ENCODE results near the gene SERPINB6.

SERPINB6 gene

DNA sequence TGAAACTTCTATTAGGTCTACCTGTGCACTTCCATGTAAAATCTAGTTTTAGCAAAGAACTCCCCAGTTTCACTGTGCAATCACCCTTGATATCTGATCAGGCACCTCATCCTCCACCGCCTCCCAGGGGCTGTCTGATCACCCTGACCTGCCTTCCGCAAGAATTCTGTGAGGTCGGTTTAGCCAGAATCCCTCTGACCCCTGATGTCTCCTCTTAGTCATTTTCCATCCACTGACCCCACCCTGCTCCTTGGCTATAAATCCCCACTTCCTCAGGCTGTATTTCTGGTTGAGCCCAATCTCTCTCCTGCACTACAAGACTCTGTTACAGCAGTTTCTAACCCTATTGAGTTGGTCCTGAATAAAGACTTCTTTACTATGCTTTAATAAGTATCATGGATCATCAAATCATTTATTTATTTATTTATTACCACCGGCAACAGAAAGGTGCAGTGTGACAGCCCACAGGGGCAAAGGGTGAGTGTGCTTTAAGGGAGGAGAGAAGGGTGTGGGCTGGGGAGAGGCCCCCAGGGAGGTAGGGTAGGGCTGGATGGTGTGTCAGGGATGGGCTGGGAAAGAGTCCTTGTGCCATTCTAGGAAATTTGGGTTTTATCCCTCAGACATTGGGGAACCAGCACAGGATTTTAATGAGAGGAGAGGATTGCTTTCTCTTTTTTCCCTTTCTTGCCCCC is 11.2 kb upstream of the SERPINB6 start:
- TF ChIP-seq, protein P1, sequence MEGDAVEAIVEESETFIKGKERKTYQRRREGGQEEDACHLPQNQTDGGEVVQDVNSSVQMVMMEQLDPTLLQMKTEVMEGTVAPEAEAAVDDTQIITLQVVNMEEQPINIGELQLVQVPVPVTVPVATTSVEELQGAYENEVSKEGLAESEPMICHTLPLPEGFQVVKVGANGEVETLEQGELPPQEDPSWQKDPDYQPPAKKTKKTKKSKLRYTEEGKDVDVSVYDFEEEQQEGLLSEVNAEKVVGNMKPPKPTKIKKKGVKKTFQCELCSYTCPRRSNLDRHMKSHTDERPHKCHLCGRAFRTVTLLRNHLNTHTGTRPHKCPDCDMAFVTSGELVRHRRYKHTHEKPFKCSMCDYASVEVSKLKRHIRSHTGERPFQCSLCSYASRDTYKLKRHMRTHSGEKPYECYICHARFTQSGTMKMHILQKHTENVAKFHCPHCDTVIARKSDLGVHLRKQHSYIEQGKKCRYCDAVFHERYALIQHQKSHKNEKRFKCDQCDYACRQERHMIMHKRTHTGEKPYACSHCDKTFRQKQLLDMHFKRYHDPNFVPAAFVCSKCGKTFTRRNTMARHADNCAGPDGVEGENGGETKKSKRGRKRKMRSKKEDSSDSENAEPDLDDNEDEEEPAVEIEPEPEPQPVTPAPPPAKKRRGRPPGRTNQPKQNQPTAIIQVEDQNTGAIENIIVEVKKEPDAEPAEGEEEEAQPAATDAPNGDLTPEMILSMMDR (conservative IDR thresholded peaks at IDR 0.05; ENCODE audit: low read depth, low read length) = no peak
- DNase-seq (ENCODE audit: low read depth) = no peak

DNA sequence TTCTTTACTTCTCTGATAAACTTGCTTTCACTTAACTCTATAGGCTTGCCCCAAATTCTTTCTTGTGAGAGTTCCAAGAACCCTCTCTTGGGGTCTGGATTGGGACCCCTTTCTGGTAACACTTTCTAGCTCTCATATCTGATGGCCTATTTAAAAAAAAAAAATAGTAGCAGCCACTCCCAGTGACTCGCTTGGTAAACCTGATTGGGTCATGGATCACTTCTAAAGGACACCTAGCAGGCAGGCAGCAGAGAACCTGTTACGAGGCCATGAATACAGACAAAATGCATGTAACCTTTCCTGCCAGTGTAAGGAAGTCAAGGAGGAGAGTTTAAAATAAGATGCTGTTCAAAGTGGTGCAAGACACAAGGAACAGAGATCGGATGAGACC is 9.1 kb upstream of the SERPINB6 start:
- no peak for DNase-seq (ENCODE audit: low read depth)
- no peak overlapping the region for H3K4me3 ChIP-seq (ENCODE audit: low read length)

More for the DNA sequence above, 11.2 kb upstream of the SERPINB6 start:
- no peak overlapping the region for H3K4me3 ChIP-seq (ENCODE audit: low read length)

DNA sequence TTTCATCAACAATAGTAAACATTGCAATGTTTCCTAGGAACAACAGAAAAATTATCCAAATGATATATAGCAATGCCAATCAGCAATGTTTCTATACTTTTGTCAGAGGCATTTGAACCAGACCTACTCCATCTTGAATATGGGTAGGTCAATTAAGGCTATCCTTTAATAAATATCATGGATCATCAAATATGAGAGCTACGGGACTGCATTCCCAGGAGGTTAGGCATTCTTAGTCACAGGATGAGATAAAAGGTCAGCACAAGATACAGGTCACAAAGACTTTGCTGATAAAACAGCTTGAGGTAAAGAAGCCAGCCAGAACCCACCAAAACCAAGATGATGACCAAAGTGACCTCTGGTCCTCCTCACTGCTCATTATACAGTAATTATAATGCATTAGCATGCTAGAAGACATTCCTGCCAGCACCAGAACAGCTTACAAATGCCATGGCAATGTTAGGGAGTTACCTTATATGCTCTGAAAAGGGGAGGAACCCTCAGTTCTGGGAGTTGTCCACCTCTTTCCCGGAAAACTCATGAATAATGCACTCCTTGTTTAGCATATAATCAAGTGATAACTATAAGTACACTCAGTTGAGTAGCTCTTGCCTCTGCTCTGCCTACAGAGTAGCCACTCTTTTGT is 8.6 kb upstream of the SERPINB6 start:
- TF ChIP-seq, protein P1 (conservative IDR thresholded peaks at IDR 0.05; ENCODE audit: low read depth, low read length) = no peak
- no peak for DNase-seq (ENCODE audit: low read depth)
- H3K4me3 ChIP-seq (ENCODE audit: low read length) = no peak overlapping the region

More for the DNA sequence above, 9.1 kb upstream of the SERPINB6 start:
- TF ChIP-seq, protein P1 (conservative IDR thresholded peaks at IDR 0.05; ENCODE audit: low read depth, low read length) = no peak

DNA sequence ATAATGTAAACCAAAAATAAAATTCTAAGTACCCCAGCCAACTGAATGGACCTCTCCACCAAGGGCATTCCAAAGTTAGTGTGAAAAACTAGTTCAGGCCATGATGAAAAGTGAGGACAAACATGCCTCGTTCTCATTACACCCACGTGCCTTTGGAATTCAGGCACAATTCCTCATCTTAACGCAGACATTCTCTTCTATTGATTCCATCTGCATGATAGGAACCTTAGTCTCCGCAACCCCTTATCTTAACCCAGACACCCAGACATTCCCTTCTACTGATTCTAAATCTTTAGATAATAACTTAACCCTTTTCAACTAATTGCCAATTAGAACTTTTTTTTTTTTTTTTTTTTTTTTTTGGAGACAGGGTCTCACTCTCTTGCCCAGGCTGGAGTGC is 7.6 kb upstream of the SERPINB6 start:
- DNase-seq (ENCODE audit: low read depth) = no peak
- H3K4me3 ChIP-seq (ENCODE audit: low read length) = no peak overlapping the region
- TF ChIP-seq, protein P1 (conservative IDR thresholded peaks at IDR 0.05; ENCODE audit: low read depth, low read length) = no peak

DNA sequence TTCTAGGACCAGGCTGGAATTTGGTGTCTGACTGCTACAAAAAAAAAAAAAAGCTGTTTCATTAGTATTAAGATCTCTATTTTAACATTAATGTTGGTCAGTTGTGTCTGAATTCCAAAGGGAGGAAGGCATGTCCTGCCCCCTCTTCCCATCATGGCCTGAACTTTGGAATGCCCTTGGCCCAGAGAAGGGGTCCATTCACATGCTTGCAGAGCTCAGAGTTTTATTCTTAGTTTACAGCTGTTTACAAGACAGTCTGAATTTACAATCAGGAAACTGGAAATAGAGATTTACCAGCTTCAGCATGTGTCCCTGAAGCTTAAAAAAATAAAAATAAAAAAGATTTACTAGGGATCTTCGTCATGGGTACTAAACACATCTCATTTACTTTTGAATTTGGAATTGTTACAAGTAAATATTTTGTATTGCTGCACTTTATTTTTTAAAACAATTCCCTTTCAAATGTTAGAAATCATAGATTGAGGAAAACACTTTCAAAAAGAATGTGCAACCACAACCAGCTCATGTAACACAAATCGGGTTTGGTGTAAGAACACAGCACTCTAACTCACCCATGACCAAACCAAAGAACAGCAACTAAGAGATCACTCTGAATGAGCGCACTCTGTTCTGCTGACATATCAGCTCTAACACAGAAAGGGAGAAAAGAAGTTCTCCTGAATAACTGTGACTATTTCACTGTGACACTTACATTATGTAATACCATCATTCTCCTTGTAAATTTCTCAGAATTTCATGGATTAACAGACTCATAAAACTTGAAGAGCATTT is 6.6 kb upstream of the SERPINB6 start:
- DNase-seq (ENCODE audit: low read depth) = no peak
- TF ChIP-seq, protein P1 (conservative IDR thresholded peaks at IDR 0.05; ENCODE audit: low read depth, low read length) = no peak
- H3K4me3 ChIP-seq (ENCODE audit: low read length) = no peak overlapping the region

DNA sequence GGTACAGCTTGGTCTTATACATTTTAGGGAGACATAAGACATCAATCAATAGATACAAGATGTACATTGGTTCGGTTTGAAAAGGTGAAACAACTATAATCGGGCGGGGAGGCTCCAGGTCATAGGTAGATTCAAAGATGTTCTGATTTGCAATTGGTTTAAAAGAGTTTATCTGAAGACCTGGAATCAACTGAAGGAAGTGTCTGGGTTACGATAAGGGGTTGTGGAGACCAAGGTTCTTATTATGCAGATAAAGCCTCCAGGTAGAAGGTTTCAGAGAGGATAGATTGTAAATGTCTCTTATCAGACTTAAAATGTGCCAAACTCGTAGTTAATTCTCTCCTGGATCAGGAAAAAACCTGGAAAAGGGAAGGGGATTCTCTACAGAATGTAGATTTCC is 5.9 kb upstream of the SERPINB6 start:
- H3K4me3 ChIP-seq (ENCODE audit: low read length) = no peak overlapping the region
- no peak for DNase-seq (ENCODE audit: low read depth)
- TF ChIP-seq, protein P1 (conservative IDR thresholded peaks at IDR 0.05; ENCODE audit: low read depth, low read length) = no peak
